Measurements from ENCODE around the gene IL34.

- no peak for TF ChIP-seq ZFP3 (CRISPR knock-in tag; IDR thresholded peaks at IDR 0.05)
- TF ChIP-seq ARNTL (CRISPR knock-in tag; IDR thresholded peaks at IDR 0.05; ENCODE audit: borderline replicate concordance, low read depth): no peak
- no peak for TF ChIP-seq POU6F1 (CRISPR knock-in tag; IDR thresholded peaks at IDR 0.05; ENCODE audit: borderline replicate concordance, low read depth)
- TF ChIP-seq TSHZ2 (CRISPR knock-in tag; IDR thresholded peaks at IDR 0.05): no peak
- no peak for TF ChIP-seq PATZ1 (CRISPR knock-in tag; IDR thresholded peaks at IDR 0.05; ENCODE audit: borderline replicate concordance)
- no peak for TF ChIP-seq TCF4 (CRISPR knock-in tag; IDR thresholded peaks at IDR 0.05; ENCODE audit: borderline replicate concordance)
- no peak for TF ChIP-seq ISL1 (CRISPR knock-in tag; IDR thresholded peaks at IDR 0.05)
- no peak for TF ChIP-seq BACH2 (CRISPR knock-in tag; IDR thresholded peaks at IDR 0.05; ENCODE audit: borderline replicate concordance)
- no peak for TF ChIP-seq CREB5 (CRISPR knock-in tag; IDR thresholded peaks at IDR 0.05; ENCODE audit: low read depth)
Observed at GRCh38 chr16:70659546-70659945, 13.2 kb downstream of the IL34 start.

All from SK-N-SH treated with all-trans-retinoic acid at 6 μM for 48 hours (cell line).